Measurements from ENCODE around the gene MYO1C.

The MYO1C gene

GRCh38 chr17:1486802-1487695, 5.4 kb downstream of the MYO1C start:
- no peak for TF ChIP-seq CTCF (IDR thresholded peaks at IDR 0.05)

GRCh38 chr17:1485423-1486376, 6.8 kb downstream of the MYO1C start:
- no peak for TF ChIP-seq CTCF (IDR thresholded peaks at IDR 0.05)

GRCh38 chr17:1484676-1485422, 7.6 kb downstream of the MYO1C start:
- TF ChIP-seq CTCF (IDR thresholded peaks at IDR 0.05): no peak

GRCh38 chr17:1484060-1484535, 8.4 kb downstream of the MYO1C start:
- no peak for TF ChIP-seq CTCF (IDR thresholded peaks at IDR 0.05)

GRCh38 chr17:1482680-1483079, 9.8 kb downstream of the MYO1C start:
- TF ChIP-seq CTCF (IDR thresholded peaks at IDR 0.05): no peak

- TF ChIP-seq CTCF (IDR thresholded peaks at IDR 0.05): no peak
These were observed 10.8 kb downstream of the MYO1C start for GRCh38 chr17:1481736-1482135.

Data from LNCAP (cell line).